HG02870 (cell line): ENCODE measurements around the gene CCNA1.

ENCODE experiments used
- ATAC-seq: cut with Tn5 transposase; IDR thresholded peaks from one replicate; pipeline ENCODE4 v1.9.1; 2021; ENCODE audit warnings: mild to moderate bottlenecking, moderate library complexity; ENCODE audit not compliant: unreplicated experiment

Gene CCNA1

GRCh38 chr13:36432106-36432544, at the start of gene CCNA1:
Gene CCNA1, plus strand, starts transcription at chr13:36432495. Its CDS starts 562 bp downstream, at chr13:36433057.
- ATAC-seq, result no peak

- no peak for ATAC-seq
Measured at GRCh38 chr13:36385489-36385888, 46.8 kb upstream of the CCNA1 start.

- no peak for ATAC-seq
Measured at GRCh38 chr13:36395280-36395679, 37.0 kb upstream of the CCNA1 start.

- ATAC-seq, result no peak
Measured at GRCh38 chr13:36405151-36405550, 27.1 kb upstream of the CCNA1 start.

GRCh38 chr13:36412736-36413135, 19.6 kb upstream of the CCNA1 start:
- ATAC-seq, result no peak

GRCh38 chr13:36413161-36413560, 19.1 kb upstream of the CCNA1 start:
- no peak for ATAC-seq

GRCh38 chr13:36414461-36414860, 17.8 kb upstream of the CCNA1 start:
- no peak for ATAC-seq

- no peak for ATAC-seq
Measured at GRCh38 chr13:36417331-36417730, 15.0 kb upstream of the CCNA1 start.

GRCh38 chr13:36418022-36418805, 14.1 kb upstream of the CCNA1 start:
- ATAC-seq, result peak; percentile 90

- ATAC-seq, result peak; percentile 65
Measured at GRCh38 chr13:36420437-36420891, 11.8 kb upstream of the CCNA1 start.

- ATAC-seq, result no peak
Measured at GRCh38 chr13:36421447-36421846, 10.8 kb upstream of the CCNA1 start.

- no peak for ATAC-seq
Measured at GRCh38 chr13:36428086-36428485, 4.2 kb upstream of the CCNA1 start.

GRCh38 chr13:36430247-36431203, 1.8 kb upstream of the CCNA1 start:
- no peak for ATAC-seq

GRCh38 chr13:36431204-36432105, 840 bp upstream of the CCNA1 start:
- no peak for ATAC-seq

- no peak for ATAC-seq
Measured at GRCh38 chr13:36436811-36437210, 4.5 kb downstream of the CCNA1 start.

GRCh38 chr13:36438594-36439483, 6.5 kb downstream of the CCNA1 start:
- ATAC-seq, result no peak

GRCh38 chr13:36445278-36445677, 13.0 kb downstream of the CCNA1 start:
- no peak for ATAC-seq

- ATAC-seq, result no peak
Measured at GRCh38 chr13:36445891-36446351, 13.6 kb downstream of the CCNA1 start.

GRCh38 chr13:36447501-36447900, 15.2 kb downstream of the CCNA1 start:
- no peak for ATAC-seq
